ENCODE results near the gene RAB1B. TPM values are rescaled to one million over a fixed set of nuclear protein-coding genes. Genes with fewer than 3 reads are reported as not detected.

The RAB1B gene
- total RNA-seq, 1 donor from 2014 or later: 33.6 TPM

GRCh38 chr11:66285250-66285947 is 17.0 kb downstream of the RAB1B start:
- no peak for DNase-seq

GRCh38 chr11:66286699-66287098 is 18.3 kb downstream of the RAB1B start:
- DNase-seq: no peak

DNA sequence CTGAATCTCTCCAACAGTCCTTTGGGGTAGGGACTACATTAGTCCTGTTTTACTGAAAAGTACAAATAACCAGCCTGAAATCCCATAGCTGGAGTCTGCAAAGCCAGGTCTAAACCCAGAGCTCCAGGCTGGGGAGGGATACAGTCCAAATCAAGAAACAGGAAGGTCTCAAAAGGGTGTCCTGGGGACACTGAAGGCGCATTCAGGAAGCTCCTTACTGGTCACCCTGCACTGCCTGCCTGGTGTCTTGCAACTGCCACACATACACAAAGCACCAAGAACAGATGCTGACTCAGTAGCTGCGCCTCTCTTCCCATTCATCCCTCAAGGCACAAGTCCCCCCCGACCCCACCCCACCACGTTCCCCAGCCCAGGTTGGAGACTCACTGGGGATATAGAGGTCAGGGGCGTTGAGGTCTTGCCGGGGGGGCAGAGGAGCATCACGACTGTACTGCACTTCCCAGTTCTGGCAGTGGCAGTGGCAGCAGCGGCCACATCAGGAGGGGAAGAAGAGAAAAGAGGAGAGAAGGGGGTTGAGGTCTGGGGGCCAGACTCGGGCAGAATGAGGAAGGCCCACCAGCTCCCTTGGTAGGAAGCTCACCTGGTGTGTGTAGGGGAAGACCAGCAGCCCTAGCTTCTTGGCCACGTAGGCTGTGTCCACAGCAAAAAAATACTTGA is 18.9 kb downstream of the RAB1B start:
- no peak for DNase-seq

- DNase-seq: no peak
These were observed 19.6 kb downstream of the RAB1B start for GRCh38 chr11:66287889-66288670.

DNA sequence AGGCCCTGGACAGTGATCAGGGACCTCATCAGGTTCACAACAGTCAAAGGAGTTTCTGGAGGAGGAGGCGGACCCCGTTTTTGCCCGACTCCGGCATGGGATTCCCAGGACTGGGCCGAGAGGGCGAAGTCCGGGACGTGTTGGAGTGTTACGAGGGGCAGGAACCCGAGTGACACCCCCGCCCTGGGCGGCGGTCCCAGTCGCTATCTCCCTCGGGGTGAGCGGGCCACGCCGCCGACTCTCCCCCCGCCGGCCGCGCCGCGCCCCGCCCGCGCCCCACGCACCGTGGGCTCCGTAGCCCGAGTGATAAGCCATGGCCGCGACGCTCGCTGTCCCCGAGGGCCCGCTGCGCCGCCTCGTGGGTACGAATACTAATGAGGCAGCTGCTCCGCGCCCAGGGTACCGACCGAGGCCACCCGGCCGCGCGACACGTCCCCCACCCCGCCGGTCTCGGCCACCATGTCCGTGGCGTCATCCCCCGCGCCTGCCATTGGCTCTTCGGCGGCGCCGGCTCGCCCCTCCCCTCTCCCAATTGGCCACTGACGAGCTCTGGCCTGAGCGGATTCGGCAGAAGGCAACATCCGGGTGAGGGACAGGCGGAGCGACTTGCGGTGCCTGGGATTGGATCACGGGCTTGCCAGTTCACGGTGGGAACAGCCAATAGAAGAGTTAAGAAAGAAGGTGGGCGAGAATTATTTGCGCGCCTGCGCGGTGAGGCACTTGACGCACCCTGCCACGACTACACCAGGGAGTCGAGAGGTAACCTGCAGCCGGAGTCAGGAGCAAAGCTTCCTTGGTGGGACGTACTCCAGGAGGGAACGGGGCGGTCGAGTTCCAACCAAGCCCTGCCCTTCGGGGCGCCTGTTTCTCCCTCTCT is 20.5 kb downstream of the RAB1B start, which contains the start of gene YIF1A:
Gene YIF1A (minus strand): TSS at position 473 of the 877 bp plus-strand sequence. CDS start 158 bp downstream, at position 315.
- DNase-seq: peak; percentile 99

DNA sequence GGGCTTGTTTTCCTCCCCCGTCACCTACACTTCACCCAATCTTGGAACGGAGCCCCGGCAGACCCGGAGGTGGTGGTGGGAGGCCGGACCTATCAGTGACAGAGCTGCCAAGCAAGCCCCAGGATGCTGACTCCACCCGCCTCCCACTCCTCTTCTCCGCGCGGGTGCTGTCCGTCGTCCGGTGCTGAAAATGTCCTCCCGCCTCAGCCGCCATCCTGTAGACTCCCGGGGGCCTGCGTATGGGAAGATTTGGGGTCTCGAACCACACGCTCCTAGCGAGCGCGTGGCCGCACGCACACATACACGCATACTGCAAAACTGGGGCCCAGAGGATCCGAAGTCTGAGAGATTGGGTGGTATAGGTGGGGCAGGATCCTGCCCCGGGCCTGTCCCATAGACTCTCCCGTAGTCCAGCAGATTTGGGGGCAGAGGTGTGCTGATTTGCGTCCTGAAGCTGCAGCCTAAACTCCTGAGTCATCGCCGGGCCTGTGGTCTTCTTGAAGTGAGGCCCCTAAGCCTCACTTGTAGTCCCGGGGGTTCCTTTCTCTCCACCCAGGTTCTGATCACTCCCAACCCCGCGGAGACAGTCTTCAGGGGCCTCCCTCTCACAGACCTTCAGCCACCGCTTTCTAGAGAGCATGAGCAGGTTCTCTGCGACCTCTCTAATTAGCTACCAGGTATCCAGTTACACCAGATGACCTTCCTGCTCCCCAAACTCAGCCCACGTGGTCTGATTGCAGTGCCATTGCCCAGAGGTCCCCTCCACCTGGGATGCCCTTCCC is 21.3 kb downstream of the RAB1B start:
- DNase-seq: peak; percentile 84

DNA sequence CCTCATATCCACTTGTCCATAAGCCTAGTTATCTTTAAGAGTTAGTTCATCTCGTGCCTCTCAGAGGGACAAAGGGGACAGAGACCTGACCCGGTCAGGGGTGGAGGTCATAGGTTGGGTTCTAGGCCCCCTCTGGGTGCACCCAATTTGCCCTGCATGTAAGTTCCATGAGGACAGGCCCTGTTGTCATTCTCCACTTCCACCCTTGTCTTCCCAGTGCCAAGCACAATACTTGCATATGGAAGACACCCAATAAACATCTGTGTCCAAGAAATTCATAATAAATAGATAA is 21.8 kb downstream of the RAB1B start:
- DNase-seq: no peak

GRCh38 chr11:66291303-66291705 is 22.9 kb downstream of the RAB1B start:
- DNase-seq: no peak

GRCh38 chr11:66291706-66292542 is 23.5 kb downstream of the RAB1B start, which contains the start of gene TMEM151A:
TMEM151A (plus strand) TSS chr11:66291894; CDS start chr11:66292014, 120 bp downstream.
- DNase-seq: no peak

- DNase-seq: no peak
These were observed 24.3 kb downstream of the RAB1B start for GRCh38 chr11:66292543-66293332.

GRCh38 chr11:66293352-66293751 is 24.9 kb downstream of the RAB1B start:
- no peak for DNase-seq

DNA sequence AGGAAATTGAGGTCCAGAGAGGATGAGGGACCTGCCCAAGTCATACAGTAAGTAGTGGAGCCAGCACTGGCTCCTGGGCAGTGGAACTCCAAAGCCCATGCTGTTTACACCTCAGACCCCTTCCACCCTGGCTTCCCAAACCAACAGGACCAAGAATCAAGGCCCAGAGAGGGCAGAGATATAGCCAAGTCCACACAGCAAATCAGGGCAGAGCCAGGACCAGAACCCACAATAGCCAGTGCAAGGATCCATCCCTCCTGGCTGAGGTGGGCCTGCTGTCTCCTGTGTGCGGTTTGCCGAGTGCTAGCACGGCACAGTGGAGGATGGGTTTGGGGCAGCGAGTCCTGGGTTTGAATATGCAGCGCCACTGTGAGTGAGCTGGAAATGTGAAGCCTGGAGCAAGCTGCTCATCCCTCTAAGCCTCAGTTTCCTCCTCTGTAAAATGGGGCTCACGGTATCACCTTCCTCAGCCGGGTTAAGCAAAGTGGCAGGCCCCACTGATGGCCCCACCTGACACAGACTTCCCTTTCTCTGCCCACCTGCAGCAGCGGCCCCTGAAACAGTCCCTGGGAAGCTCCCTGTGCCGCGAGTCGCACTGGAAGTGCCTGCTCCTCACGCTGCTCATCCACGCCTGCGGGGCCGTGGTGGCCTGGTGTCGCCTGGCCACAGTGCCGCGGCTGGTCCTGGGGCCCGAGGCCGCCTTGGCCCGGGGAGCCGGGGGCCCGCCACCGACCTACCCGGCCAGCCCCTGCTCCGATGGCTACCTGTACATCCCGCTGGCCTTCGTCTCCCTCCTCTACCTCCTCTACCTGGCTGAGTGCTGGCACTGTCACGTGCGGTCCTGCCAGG is 25.6 kb downstream of the RAB1B start:
- no peak for DNase-seq

DNA sequence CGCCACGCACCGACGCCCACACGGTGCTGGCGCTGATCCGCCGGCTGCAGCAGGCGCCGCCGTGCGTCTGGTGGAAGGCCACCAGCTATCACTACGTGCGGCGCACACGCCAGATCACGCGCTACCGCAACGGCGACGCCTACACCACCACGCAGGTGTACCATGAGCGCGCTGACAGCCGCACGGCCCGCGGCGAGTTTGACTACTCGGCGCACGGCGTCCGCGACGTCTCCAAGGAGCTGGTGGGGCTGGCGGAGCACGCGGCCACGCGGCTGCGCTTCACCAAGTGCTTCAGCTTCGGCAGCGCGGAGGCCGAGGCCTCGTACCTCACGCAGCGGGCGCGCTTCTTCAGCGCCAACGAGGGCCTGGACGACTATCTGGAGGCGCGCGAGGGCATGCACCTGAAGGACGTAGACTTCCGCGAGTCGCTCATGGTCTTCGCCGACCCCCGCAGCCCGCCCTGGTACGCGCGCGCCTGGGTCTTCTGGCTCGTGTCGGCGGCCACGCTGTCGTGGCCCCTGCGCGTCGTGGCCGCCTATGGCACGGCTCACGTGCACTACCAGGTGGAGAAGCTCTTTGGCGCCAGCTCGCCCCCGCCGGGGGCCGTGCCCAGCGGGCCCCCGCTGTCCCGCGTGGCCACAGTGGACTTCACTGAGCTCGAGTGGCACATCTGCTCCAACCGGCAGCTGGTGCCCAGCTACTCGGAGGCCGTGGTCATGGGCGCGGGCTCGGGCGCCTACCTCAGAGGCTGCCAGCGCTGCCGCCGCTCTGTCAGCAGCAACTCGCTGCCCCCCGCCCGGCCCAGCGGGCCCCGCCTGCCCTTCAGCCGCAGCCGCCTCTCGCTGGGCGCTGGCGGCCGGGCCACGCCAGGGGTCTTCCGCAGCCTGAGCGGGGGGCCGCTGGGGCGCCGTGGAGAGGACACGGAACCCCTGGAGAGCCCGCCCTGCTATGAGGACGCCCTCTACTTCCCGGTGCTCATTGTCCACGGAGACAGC is 26.5 kb downstream of the RAB1B start:
- DNase-seq: no peak

- no peak for DNase-seq
These were observed 29.2 kb downstream of the RAB1B start for GRCh38 chr11:66297610-66298009.

GRCh38 chr11:66299186-66299585 is 30.7 kb downstream of the RAB1B start:
- no peak for DNase-seq

- no peak for DNase-seq
These were observed 34.2 kb downstream of the RAB1B start for GRCh38 chr11:66302656-66303055.

DNA sequence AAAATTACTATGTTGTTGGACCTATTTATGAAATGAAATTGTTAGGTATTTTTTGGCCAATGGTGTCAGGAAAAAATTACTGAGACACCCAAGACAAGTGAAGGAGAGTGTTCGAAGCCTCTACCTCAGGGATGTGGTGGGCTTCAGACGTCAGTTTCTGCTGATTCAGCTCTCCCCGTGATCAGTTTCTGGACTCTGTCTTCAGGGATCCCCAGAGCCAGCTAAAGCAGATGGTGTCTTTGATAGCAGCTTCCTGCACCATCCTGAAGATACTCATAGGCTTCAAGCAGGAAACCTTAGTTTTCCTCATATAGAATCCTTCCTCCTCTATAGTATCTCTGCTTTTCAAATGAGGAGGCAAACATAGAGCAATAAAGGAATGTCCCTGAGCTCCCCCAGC is 41.0 kb downstream of the RAB1B start:
- no peak for DNase-seq
